ENCODE measurements around the gene CDHR2.

Gene CDHR2

GRCh38 chr5:176536902-176537553 is 12.1 kb upstream of the CDHR2 start, which contains the start of gene RNF44 (continued):
- no peak for TF ChIP-seq ZNF530 (tag by site-specific recombination; IDR thresholded peaks at IDR 0.05; ENCODE audit: low read depth)
- no peak for TF ChIP-seq ZNF24 (tag by site-specific recombination; IDR thresholded peaks at IDR 0.05)
- no peak for TF ChIP-seq ZNF239 (tag by site-specific recombination; IDR thresholded peaks at IDR 0.05)
- TF ChIP-seq HOXD13 (CRISPR knock-in tag; IDR thresholded peaks at IDR 0.05; ENCODE audit: borderline replicate concordance) = no peak
- TF ChIP-seq ZNF18 (tag by site-specific recombination; IDR thresholded peaks at IDR 0.05) = no peak
- TF ChIP-seq IKZF3 (tag by site-specific recombination; IDR thresholded peaks at IDR 0.05) = no peak
- TF ChIP-seq HIC1 (tag by site-specific recombination; IDR thresholded peaks at IDR 0.05) = no peak
- no peak for TF ChIP-seq ZNF426 (tag by site-specific recombination; IDR thresholded peaks at IDR 0.05)
- TF ChIP-seq ZNF701 (tag by site-specific recombination; IDR thresholded peaks at IDR 0.05) = no peak
- TF ChIP-seq ZBTB21 (tag by site-specific recombination; IDR thresholded peaks at IDR 0.05) = no peak
- no peak for TF ChIP-seq ZNF610 (tag by site-specific recombination; IDR thresholded peaks at IDR 0.05; ENCODE audit: borderline replicate concordance)
- no peak for TF ChIP-seq ZNF664 (tag by site-specific recombination; IDR thresholded peaks at IDR 0.05)
- peak; percentile 27; the same call in 1 of the 2 replicates for TF ChIP-seq PATZ1 (tag by site-specific recombination; IDR thresholded peaks at IDR 0.05)
- TF ChIP-seq ZSCAN30 (tag by site-specific recombination; IDR thresholded peaks at IDR 0.05) = peak; percentile 74; the same call in 1 of the 2 replicates
- peak; percentile 33; the same call in 1 of the 2 replicates for TF ChIP-seq YY2 (tag by site-specific recombination; IDR thresholded peaks at IDR 0.05)
- peak; percentile 51; the same call in 1 of the 2 replicates for TF ChIP-seq KLF1 (tag by site-specific recombination; IDR thresholded peaks at IDR 0.05)
- TF ChIP-seq HOXC10 (CRISPR knock-in tag; IDR thresholded peaks at IDR 0.05) = no peak
- TF ChIP-seq ZNF16 (tag by site-specific recombination; IDR thresholded peaks at IDR 0.05; ENCODE audit: low read depth) = no peak
- peak; percentile 60; the same call in 1 of the 2 replicates for TF ChIP-seq ZSCAN5A (tag by site-specific recombination; IDR thresholded peaks at IDR 0.05)
- no peak for TF ChIP-seq ZNF600 (tag by site-specific recombination; IDR thresholded peaks at IDR 0.05)
- no peak for TF ChIP-seq ZNF174 (tag by site-specific recombination; IDR thresholded peaks at IDR 0.05)
- TF ChIP-seq ZNF266 (tag by site-specific recombination; IDR thresholded peaks at IDR 0.05; ENCODE audit: low read depth) = no peak
- TF ChIP-seq EGR2 (tag by site-specific recombination; IDR thresholded peaks at IDR 0.05; ENCODE audit: low read depth) = peak; percentile 81
- TF ChIP-seq ZNF549 (tag by site-specific recombination; IDR thresholded peaks at IDR 0.05) = no peak
- no peak for TF ChIP-seq ZNF311 (tag by site-specific recombination; IDR thresholded peaks at IDR 0.05; ENCODE audit: borderline replicate concordance)
- no peak for TF ChIP-seq ZNF449 (tag by site-specific recombination; IDR thresholded peaks at IDR 0.05)
- TF ChIP-seq REST (tag by site-specific recombination; IDR thresholded peaks at IDR 0.05) = peak; percentile 82
- no peak for TF ChIP-seq ZXDB (tag by site-specific recombination; IDR thresholded peaks at IDR 0.05)
